HG02970 (cell line): ENCODE results near the gene CENATAC.
"Not testable (repeated sequence)": the region's sequence is repeated elsewhere in the genome, so short reads cannot be mapped to it uniquely, and the experiment has no call there.

Experiments used
- ATAC-seq: cut with Tn5 transposase; IDR thresholded peaks from one replicate; pipeline ENCODE4 v1.9.1; 2021; ENCODE audit warnings: mild to moderate bottlenecking, moderate library complexity, moderate number of reproducible peaks; ENCODE audit not compliant: unreplicated experiment, low FRiP score

The CENATAC gene

GRCh38 chr11:118991486-118992038, 6.4 kb upstream of the CENATAC start:
- ATAC-seq: not testable (repeated sequence)

DNA sequence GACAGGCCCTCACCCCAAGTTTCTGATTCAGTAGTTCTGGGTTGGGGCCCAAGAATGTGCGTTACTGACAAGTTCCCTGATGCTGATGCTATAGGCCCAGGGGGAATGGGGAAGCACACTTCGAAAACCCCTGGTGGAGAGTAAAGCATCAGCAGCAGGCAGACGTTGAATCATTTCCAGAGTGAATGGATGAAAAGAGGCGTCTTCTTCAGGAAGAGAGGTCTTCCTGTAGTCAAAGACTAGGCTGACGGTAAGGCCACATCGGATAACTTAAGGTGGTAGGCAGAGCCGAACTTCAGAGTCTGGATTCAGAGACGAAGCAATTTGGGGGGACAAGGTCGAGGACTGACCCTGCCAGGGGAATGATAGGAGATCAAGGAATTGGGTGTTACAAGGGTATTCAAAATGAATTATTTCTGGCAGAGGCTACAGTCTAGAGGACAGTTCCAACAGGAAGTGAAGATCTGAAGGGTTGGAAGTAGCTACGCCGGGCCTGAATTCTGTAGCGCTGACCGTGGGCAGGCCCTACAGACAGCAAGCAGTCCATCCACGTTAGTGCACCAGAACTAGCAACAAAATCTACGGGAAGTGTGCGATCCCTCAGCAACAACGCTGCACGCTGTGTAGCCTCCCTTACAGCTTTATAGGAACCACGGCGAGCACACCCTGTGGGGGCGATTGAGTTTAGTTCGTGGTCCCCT, 862 bp upstream of the CENATAC start:
- ATAC-seq: peak; percentile 14

- ATAC-seq: no peak
Observed at GRCh38 chr11:118998388-118998717, 415 bp downstream of the CENATAC start.

- ATAC-seq: no peak
Observed at GRCh38 chr11:118998822-118999221, 884 bp downstream of the CENATAC start.

- no peak for ATAC-seq
Observed at GRCh38 chr11:119000906-119001305, 3.0 kb downstream of the CENATAC start.

DNA sequence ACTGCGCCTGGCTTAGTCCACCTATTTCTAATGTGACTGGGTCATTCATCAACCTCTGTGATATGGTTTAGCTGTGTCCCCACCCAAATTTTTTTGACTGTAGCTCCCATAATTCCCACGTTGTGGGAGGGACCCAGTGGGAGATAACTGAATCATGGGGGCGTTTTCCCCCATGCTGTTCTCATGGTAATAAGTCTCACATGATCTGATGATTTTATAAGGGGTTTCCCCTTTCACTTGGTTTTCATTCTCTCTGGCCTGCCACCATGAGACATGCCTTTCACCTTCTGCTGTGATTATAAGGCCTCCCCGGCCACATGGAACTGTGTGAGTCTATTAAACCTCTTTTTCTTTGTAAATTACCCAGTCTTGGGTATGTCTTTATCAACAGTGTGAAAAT, 8.7 kb downstream of the CENATAC start:
- ATAC-seq: no peak

DNA sequence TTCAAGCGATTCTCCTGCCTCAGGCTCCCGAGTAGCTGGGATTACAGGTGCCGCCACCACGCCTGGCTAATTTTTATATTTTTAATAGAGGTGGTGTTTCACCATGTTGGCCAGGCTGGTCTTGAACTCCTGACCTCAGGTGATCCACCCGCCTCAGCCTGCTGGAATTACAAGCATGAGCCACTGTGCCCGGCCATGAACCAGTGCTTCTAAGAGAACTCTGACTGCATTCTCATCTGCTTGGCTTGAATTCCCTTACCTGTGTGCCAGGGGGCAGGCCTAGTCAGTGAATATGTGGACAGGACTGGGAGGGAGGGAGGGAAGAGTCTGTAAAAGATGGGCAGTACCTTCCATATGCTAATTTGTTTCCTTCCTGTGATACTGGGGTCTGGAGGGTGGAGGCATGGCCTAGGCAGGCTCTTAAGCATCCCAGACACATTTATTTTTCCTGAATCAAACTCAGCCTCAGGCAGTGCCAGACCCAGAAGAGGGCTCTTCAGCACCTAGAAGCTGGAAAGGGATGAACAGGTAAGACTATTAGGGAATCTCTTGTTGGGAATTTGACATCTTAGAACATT, 13.6 kb downstream of the CENATAC start:
- ATAC-seq: no peak

- no peak for ATAC-seq
Observed at GRCh38 chr11:119012629-119013170, 14.8 kb downstream of the CENATAC start.

DNA sequence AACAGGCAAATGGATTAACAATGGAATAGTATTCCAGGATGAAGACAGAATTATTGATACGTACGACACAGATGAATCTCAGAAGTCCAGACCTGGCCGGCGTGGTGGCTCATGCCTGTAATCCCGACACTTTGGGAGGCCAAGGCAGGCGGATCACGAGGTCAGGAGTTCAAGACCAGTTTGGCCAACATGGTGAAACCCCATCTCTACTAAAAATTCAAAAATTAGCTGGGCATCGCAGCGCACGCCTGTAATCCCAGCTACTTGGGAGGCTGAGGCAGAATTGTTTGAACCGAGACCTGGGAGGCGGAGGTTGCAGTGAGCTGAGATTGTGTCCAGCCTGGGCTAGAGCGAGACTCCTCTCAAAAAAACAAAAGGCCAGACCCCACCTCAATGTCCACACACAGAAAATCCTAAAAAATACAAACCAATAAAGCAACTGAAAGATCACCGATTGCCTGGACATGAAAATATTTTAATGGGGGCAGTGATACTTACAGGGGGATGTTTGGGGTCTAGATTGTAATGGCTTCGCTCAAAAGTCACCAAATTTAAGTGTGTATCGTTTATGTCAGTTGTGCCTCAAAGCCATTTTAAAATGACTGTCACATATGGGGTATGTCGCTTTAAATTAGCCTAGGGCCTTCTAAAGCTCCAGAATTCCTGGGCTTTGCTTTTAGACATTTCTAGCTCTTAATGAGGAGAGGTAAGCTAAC, 16.4 kb downstream of the CENATAC start:
- no peak for ATAC-seq

DNA sequence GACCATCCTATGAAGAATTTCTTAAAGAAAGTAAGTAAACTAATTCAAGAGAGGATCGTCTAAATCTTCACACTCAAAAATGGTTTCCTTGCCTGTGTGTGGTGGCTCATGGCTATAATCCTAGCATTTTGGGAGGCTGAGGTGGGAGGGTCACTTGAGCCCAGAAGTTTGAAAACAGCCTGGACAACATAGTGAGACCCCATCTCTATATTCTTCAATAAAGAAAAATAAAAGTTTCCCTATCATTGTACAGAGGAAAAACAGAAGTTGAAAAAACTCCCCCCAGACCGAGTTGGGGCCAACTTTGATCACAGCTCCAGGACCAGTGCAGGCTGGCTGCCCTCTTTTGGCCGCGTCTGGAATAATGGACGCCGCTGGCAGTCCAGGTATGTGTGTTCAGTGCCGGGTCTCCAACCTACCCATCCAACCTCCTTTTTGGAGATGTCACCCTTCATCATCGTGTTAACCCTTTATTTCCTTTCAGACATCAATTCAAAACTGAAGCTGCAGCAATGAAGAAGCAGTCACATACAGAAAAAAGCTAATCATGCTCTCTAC, 17.2 kb downstream of the CENATAC start:
- ATAC-seq: no peak

DNA sequence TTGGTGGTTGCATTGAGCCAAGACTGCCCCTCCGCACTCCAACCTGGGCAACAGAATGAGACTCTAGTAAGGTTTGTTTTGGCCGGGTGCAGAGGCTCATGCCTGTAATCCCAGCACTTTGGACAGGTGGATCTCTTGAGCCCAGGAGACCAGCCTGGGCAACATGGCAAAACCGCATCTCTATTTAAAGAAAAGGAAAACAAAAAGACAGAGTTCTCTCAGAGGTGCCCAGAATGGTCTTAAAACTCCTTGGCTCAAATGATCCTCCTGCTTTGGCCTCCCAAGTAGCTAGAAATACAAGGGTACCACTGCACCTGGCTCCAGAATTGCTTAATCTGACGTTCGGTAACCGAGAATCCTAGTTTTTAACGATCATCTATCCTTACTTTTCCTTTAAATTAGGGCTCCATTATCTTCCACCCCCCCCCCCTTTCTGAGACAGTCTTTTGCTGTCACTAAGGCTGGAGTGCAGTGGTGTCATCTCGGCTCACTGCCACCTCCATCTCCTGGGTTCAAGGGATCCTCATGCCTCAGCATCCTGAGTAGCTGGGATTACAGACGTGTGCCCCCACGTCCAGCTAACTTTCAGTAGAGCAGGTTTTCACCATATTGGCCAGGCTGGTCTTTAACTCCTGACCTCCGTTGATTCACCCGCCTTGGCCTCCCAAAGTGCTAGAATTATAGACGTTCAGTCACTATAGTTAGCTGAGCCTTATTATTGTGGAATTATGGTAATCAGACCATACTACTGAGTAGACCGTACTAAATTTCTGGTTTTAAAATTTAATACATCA, 18.5 kb downstream of the CENATAC start:
- ATAC-seq: no peak

DNA sequence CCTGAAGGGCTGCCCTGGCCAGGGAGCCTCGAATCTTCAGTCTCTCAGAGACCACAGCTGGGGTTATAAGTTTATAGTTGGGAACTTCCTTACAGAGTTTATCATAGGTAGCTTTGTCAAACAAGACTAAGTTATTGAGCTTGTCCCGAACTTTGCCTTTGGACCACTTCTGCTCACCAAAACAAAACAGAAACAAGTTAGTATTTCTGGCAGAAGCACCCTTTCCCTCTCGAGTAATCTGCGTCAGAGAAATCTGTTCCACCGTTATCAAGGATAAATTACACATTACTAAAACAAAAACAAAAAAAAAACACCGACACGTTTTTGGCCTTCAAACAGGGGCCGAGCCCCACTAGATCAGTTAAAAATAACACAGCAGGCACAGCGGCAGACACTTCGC, 19.4 kb downstream of the CENATAC start:
- not testable (repeated sequence) for ATAC-seq

DNA sequence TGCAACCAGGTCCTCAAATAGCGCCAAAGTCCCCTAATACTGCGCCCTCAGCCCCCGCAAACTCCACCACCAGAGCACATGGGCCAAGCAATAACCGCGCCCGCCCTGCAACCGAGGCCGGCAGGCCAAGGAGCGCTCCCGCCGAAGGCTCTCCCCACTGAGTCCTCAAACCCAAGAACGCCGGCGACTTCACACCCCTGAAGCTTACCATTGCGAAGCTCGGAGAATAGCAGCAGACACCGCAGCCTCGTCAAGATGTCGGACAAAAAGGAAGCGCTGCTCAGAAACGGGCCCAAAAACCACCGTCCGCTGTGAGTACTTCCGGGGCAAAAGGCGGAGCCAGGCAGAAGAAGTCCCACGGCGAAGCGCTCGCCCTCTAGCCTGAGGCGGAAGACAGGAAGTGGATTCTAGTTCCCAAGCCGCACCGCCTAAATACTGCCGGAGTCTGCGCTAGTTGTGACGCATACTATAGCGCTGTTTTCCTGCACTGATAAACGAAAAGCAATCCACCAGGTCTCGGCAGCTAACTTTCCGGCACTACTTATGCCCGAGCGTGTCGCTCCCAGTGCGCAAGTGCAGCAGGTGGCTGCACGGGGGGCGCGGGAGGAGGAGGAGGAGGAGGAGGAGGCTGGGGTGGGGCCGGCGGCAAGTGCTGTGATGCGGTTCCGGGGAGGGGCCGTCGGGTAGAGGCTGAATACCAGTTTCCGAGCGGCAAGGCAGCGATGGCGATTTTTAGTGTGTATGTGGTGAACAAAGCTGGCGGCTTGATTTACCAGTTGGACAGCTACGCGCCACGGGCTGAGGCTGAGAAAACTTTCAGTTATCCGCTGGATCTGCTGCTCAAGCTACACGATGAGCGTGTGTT, 20.4 kb downstream of the CENATAC start, which contains the start of the genes RPS25 and TRAPPC4:
Gene RPS25 (minus strand): TSS at position 270 of the 865 bp plus-strand sequence. CDS start 59 bp downstream, at position 211.
Gene TRAPPC4 (plus strand): TSS at position 693 of the 865 bp plus-strand sequence. CDS start 30 bp downstream, at position 723.
- ATAC-seq: peak; percentile 83

- ATAC-seq: no peak
Observed at GRCh38 chr11:119019996-119020395, 22.1 kb downstream of the CENATAC start.

- no peak for ATAC-seq
Observed at GRCh38 chr11:119021631-119022030, 23.7 kb downstream of the CENATAC start.

GRCh38 chr11:119023741-119024140, 25.8 kb downstream of the CENATAC start:
- no peak for ATAC-seq

DNA sequence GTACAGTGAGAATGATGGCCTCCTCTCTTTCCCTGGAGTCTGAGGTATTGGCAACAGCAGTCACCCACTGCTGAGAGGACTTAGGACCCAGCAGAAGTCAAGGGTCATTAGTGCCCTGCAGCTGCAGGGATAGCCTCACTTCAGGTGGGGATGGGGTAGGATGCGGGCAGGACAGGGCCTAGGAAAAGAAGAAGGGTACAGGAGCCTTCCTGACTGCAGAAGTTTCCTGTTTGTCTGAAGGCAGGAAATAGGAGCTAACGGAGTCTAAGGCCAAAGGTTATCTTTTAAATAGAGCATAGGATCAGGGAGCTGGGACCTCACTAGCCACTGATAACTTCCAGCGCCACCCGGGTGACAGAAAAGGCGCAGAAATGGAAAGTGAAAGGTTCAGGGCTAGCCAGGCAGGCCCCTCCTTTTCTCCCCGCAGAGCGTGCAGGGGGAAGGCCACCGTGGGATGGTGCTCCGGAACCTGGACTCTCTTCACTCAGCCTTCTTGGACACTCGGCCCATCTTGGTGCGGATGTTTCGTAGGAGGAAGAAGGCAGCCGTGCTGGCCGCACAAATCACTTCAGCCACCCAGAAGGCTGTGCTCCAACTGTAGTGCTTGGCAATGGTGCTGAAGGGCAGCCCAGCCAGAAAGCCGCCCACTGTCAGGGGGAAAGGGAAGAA, 26.6 kb downstream of the CENATAC start:
- ATAC-seq: no peak

GRCh38 chr11:119025099-119025473, 27.1 kb downstream of the CENATAC start:
- no peak for ATAC-seq
